Measurements from ENCODE around the gene ST13.
"Not testable (repeated sequence)": the region's sequence is repeated elsewhere in the genome, so short reads cannot be mapped to it uniquely, and the experiment has no call there.

Gene ST13

DNA sequence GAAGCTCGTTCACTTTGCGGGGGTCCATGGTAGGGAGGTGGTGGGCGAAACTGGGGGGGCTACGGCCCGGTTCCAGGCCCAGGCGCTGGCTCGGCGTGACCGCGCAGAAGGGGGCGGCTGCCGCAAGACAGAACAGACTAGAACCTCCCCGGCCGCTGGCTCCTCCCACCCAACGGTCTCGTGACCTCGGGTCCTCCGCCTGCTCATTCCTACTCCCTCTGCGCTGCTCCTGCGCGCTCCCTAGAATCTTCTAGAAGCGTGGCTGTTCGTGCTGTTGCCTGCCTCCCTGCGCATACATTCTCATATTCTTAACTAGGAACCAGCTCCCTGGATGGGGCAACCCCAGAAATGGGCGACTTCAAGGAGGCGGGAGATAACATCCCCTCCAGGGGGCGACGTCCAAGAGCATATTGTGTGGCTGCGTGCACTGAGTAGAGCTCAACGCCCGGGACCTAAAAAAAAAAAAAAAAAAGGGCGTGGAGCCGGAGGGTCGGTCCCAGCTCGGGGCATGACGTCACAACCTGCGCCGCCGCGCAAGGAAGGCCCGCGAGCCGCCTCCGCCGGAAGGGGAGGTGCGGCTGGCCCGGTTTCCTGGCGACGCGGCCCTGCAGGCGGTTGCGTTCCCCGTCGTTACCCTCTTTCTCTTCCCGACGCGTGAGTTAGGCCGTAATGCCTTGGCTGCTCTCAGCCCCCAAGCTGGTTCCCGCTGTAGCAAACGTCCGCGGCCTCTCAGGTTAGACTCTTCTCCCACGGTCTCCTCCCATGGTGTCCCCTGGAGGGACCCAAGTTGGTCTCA, at the start of gene ST13, which contains the start of gene XPNPEP3:
Gene ST13 (minus strand): TSS at position 127 of the 796 bp plus-strand sequence. CDS start 99 bp downstream, at position 28.
Gene XPNPEP3 (plus strand): TSS at position 636 of the 796 bp plus-strand sequence. CDS start 34 bp downstream, at position 670.
- DNase-seq, result peak; percentile 91

DNA sequence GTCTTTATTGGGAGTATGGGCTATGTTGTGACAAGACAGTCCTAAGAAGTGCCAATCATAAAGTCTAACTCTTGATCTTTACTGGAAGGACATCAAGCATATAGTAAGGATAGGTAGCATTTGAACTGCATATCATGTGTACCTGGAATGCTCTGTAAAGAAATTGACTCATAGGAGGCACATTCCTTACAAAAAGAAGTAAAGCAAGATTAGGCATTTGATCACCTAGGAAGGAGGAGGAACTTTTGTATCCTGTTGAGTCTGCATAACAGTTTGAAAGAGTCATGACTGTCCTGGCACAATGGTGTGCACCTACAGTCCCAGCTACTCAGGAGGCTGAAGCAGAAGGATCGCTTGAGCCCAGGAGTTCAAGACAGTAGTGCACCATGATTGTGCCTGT, 47.7 kb upstream of the ST13 start:
- DNase-seq, result no peak

DNA sequence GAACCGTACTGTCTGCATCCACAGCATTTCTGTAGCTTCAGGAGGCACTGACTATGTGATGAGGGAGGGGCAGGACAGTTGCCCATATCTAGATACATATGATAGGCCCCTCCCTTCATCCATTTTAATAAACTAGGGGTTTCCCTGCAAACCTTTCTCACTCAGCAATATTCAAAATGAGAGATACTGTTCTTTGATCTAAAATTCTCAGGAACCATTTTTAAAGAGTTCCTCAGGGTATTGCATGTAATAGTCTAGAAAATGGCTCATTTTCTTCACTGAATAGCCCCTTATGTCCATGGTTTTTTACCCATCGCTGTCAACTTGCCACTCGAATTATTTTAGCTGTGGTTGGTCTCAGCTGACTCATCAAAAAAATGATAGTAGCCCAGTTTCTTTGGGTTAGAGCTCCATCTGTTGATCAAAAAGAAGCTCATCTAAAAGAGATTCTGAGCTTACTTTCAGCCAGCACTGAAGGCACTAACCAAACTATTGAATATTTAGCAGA, 42.5 kb upstream of the ST13 start:
- peak; percentile 34 for DNase-seq

DNA sequence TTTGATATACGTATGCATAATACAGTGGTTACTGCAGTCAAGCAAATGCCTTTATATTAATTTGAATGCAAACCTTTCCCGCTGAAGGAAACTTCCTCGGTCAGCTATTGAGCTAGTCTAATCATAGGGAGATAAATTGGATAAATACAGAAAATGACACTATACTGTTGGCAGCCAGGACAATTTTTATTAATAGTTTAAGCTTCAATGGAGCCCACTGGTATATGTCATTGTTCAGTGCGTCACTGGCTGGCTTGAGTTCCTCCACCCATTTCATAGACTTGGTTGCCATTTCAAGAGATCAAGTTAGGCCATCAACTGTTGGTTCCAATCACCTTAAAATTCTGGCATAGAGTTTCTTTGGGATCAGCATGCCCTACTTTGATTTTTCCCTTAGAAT, 38.0 kb upstream of the ST13 start:
- DNase-seq, result no peak

DNA sequence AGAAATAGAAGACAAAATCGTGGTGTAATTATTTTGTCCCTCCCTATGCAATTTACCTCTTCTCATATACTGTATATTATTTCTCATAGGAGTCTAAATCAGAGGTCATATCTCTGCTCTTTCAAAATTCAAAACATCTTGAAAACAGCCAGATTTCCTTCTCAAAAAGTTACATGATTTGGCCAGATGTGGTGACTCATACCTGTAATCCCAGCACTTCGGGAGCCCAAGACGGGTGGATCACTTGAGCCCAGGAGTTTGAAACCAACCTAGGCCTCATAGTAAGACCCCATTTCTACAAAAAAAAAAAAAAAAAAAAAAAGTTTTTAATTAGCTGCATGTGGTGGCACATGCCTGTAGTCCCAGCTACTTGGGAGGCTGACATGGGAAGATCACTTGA, 34.4 kb upstream of the ST13 start:
- DNase-seq, result no peak

DNA sequence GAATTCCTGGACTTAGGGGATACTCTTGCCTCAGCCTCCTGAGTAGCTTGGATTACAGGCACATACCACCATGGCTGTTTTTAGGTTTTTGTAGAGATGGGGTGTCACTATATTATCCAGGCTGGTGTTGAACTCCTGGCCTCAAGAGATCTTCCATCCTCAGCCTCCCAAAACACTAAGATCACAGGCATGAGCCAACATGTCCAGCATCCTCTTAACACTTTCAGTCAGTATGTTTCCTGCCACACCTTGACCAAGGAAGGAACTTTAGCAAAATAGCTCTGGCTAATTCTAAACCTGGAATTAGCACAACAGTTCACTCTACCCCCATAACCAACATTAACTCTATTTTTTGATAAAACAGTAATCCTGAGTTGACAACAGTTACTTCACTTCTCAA, 32.7 kb upstream of the ST13 start:
- no peak for DNase-seq

DNA sequence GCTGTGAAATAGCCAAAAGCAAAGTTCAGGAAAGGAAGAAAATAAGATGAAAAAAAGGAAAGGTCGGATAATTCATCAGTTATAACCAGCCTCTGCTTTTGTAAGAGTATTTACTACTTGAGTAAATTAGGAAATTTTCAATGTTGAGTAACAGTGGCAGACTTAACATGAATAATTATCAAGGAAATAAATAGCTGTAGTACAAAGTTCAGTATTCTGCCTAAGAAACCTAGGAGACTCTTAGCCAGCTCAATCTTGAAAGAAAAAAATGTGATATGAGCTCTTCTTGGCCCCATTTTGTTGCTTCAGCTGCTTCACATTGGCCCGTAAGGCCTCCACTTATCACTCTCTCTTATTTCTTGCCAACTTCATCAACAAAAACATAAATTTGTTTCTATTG, 22.5 kb upstream of the ST13 start:
- DNase-seq, result no peak

DNA sequence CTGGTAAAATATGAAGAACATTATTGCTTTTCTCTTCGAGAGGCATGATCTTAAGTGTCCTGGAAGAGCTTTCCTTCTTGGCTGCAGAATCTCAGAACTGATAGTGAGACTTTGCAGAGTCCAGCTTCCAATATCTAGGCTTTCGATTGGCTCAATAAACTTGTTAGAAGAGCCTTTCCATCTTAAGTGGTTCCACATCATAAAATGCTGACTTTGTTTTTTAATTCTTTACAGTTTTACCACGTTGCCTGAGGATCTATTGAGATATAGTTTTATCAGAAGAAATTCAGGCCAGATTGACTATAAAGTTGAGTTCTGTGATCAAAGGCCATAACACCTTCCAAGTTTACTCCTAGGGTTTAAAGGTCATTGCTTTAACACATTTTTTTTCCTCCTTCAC, 21.0 kb upstream of the ST13 start:
- DNase-seq, result no peak

DNA sequence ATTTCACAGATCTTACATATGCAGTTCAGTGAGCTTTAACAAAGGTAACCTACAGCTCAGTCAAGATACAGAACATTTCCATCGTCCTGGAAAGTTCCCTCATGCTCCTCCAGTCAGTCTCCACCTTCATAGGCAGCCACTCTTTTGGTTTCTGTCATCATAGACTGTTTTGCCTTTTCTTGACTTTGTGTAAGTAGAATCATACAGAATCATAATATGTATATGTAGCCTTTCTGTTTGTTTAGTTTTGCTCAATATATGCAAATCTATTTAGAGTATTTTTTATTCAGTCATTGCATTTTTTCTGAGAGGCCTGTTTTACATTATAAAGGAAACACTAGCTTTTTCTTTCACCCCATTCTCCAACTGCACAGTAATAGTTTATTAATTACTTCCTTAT, 20.5 kb upstream of the ST13 start:
- DNase-seq, result no peak

DNA sequence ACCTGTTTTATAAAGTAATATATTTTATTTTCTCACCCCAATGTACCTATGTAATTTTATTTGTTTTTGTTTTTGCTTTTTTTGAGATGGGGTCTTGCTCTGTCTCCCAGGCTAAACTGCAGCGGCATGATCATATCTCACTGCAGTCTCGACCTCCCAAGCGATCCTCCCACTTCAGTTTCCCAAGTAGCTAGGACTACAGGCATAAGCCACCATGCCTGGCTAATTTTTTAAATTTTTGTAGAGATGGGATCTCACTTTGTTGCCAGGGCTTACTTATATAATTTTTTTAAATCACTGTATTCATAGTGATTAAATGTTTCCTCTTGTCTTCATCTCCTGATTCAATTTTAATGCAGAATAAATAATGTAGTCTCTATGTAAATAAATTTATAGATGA, 18.7 kb upstream of the ST13 start:
- DNase-seq, result no peak

DNA sequence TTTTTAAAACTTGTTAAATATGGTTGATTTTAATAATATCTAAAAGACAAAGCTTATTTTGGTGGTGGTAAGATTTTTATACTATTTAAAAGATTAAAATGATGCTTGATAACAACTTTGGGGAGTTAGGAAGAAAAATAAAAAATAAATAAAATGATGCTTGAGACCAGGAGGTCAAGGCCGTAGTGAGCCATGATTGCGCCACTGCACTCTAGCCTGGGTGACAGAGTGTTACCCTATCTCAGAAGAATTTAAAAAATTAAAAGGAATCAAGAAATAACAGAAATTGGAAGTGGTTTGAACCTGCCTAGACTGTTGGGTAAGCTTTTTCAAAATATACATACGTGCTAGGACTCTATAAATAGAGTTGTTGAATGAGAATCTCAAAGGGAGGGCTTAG, 17.6 kb upstream of the ST13 start:
- no peak for DNase-seq

DNA sequence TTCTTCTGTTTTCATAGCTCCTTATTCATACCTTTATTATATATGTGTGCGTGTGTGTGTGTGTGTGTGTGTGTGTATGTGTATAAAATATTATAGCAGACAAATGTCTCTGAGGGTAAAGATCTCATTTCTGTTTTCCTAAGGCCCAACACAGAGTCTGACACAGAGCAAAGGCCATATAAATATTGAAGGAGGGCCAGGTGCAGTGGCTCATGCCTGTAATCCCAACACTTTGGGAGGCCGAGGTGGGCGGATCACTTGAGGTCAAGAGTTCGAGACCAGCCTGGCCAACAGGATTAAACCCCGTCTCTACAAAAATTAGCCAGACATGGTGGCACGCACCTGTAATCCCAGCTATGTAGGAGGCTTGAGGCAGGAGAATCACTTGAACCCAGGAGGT, 11.9 kb upstream of the ST13 start:
- DNase-seq, result not testable (repeated sequence)

DNA sequence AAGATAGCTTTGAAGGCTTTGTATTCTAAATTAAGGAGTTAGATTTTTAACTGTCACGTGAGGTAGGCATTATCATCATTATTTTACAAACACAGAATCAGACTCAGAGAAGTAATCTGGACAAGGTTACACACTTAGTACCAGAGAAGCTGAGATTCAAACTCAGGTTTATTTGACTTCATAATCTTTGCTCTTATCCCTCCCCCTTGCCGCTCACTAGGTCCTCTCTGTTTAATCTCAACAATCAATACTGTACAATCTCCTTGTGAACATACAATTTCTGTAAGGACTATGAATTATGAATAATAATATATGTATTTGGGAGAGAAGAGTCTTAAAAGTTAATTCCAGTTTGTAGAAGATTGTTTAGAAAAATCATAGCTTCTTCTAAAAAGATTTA, 10.7 kb upstream of the ST13 start:
- DNase-seq, result no peak

DNA sequence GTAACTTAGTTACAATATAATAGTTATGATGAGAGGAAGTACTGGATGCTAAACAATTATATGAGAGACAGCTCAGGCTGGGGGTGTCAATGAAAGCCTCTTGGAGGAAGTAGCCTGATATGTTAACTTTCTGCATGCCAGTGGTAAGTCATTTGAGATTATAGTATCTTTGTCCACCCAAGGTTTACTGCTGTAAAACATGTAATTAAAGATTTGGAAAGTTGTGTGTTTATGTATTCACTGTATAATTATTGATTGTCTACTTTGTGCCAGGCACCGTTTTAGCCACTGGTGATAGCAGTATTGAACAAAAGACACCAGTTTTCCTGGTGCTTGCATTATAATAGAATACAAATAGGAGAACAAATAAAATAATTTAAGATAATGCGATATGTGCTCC, 6.1 kb upstream of the ST13 start:
- DNase-seq, result no peak

DNA sequence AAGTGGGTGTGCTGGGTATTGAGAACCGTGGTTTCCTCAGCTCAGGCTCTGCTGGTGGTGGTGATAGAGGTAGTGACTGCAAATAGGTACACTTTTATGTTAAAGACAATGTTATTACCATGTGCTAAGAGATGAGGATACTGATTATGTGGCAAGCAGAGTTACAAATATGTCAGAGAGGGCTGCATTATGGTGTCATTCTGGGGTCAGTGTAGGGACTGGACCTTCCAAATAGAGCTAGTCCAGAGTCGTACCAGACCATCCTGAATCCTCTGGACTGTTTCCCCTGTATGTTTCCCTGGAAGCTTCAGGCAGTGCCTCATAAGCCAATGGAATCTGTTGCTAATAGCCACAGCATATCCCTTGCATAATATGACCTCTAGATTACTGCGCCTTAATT, 5.6 kb upstream of the ST13 start, which contains the start of gene DNAJB7:
Gene DNAJB7 (minus strand): TSS at position 101 of the 400 bp plus-strand sequence. CDS start 119 bp downstream, outside the sequence.
- DNase-seq, result no peak

DNA sequence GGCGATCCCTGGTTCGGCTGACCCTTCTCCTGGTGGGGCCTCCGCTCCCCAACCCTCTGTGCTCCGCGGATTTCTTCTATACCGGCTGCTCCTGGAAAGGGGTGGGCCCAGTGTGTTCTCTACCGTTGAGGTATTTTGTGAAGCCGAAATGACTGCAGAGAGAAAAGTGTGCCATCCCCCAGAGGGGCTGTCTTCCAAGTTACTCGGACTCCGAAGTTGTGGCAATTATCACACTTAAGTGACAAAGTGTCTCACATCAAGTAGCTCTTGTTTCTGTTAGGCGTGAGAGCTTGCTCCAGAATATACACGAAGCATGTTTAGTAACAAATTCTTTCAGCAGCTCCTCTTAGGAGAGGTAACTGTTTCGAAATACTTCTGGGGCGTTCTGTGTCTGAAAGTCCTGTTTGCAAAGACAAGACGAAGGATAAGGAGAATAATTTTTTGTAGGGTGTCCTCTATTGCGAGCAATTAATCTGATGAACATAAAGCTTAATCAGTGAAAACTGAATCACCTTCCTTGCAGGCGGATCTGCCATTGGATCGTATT, 943 bp upstream of the ST13 start:
- DNase-seq, result no peak

DNA sequence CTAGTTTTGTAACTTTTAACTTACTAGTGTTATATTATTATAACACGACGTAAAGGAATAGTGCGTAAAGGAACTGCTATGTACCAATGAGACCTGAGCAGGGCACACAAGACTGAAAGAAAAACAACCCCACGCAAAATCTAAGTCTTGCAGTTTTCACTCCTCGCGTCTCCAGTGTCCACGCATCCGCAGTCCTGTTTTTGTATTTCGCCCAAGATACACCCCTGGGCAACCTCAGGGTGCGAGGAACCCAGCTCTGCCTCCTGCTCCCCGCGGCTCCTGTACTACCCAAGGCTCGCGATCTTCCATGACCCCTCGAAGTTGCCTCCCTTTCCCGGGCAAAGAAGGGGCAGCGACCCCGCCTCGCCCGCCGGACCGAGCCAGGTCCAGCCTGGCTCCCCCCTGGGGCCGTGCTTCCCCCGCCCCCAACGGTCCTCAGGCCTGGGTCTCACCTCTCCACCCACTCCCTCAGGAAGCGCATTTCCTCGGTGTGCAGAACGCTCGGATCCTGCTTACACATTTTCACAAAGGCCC, 393 bp downstream of the ST13 start:
- DNase-seq, result peak; percentile 27

DNA sequence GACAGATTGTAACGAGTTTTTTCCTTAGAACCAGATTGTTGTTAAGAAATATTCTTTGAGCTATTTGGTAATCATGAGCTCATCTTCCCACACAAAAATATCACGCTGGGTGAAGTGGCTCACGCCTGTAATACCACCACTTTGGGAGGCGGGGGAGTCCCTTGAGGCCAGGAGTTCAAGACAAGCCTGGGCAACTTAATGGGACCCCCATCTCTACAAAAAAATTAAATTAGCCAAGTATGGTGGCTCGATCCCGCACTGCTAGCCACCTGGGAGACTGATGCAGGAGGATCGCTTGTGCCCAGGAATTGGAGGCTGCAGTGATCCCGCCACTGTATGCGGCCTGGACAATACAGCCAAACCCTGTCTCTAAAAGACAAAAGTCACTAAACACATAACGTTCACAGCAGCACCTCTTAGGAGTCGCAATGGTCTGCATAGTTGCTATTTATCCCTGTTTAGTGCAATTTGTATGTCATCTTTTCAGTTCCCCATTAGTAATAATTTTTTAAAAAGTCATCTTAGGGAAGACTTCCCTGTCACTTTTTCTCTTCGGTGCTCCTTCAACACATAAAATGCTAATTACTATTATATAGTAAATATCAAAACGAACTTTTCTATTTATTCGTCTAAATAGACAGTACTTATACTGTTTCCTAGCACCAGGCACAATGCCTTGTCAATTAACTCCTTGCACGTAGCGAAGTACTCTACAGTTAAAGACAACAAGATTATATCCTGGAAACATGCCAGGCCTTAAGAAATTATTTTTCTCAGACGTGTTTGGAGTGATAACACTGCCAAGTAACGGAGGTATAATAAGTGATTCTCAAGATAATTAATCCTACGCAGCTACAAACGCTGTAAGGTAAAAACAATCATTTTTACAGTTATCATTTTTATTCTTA, 1.1 kb downstream of the ST13 start:
- no peak for DNase-seq

DNA sequence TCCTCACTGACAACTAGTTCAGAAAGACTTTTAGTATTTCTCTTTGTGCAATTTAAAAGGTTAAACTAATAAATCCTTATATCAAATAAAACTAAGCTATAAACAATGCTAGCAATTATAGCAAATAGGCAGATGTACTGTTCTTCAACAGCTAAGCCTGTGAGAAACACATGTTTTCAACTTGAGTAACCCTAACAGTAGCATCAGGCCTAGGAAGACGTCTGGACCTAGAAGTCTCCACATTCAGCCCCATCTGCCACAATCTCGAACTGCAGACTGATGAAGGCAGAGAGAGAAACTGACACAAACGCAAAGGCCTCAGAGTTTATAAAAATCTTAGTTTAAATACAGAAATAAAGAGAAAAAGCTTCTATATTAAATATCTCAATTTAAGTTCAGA, 2.5 kb downstream of the ST13 start:
- no peak for DNase-seq

DNA sequence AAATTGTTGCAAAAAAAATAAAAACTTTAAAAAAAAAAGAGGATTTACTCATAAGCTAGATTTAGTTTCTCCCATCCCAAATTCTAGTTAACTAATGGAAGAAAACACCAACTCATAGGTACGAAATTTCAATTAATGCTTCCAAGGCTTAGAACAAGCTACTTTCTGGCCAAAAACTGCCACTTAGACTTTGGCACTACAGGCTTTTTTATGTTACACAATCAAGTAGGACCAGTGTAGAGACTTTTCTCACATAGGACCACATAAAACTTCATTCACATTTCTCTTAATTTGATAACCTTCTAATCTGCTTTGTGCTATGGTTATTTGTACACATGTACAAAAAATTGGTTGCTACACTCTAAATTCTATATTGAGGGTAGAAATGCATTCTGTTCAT, 3.1 kb downstream of the ST13 start:
- no peak for DNase-seq

DNA sequence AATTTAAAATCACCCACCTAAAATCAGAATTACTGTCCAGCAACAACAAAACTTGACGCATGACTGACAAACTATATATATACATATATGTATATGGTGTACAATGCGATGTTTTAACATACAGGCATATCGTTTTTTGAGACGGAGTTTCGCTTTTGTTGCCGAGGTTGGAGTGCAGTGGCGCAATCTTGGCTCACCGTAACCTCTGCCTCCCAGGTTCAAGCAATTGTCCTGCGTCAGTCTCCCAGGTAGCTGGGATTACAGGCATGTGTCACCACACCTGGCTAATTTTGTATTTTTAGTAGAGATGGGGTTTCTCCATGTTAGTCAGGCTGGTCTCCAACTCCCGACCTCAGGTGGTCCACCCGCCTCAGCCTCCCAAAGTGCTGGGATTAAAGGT, 10.6 kb downstream of the ST13 start:
- DNase-seq, result not testable (repeated sequence)

DNA sequence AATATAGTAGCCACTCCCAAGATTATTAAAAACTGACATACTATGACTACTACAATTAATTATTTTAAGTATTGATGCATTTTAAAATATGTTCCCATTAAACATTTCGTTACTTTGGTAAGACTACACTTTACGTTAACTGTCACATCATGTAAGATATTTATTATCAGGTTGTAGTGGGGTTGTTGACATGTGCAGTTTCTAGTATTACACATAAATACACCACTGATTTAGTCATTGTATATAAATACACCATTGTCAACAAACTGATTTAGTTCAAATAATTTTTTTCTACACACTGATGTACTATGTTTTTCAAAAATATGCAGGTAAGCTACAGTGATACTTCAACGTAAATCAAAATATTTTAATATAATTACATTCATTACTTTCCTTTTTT, 11.5 kb downstream of the ST13 start:
- no peak for DNase-seq

DNA sequence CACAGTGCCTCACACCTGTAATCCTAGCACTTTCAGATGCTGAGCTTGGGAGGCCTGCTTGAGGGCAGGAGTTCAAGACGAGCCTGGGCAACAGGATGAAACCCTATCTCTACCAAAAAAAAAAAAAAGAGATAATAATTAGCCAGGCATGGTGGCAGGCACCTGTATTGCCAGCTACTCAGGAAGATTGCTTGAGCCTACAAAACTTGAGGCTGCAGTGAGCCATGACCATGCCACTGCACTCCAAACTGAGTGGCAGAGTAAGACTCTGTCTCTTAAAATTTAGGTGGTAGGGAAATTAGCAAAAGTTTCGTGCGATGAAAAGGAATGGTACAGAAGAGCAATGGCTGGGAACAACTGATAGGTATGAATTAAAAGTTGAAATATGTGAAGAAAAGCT, 18.0 kb downstream of the ST13 start:
- DNase-seq, result no peak

Data from NCI-H146 (cell line).